ENCODE results near the gene BABAM2.

BABAM2 gene

GRCh38 chr2:28338046-28338817, 447.7 kb downstream of the BABAM2 start:
- no peak for DNase-seq

DNA sequence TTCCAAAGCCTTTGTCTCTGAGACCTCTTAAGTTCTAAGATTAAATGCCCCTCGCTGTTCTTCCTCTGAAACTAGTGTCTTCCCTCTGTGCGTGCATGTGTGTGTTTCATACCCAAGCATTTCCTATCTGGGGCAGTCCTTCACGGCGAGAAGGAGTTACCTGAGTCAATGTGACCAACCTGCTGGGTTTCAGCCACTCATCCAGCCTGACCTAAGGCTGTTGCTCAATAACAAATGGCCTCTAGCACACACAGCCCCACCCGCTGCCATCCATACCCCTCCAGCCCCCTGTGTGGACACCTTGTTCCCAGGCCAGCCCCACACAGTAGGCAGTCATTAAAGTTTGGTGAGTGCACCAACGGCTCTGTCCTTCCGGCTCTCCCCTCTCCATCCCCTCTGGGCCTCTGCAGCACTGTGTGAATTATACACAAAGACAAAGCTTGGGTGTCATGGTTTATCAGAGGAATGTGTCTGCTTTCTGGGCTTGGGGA, 448.3 kb downstream of the BABAM2 start:
- DNase-seq = no peak

- DNase-seq = no peak
Observed at GRCh38 chr2:28339516-28340175, 449.1 kb downstream of the BABAM2 start.

- no peak for DNase-seq
Observed at GRCh38 chr2:28340312-28341202, 450.0 kb downstream of the BABAM2 start.

- no peak for DNase-seq
Observed at GRCh38 chr2:28341208-28341891, 450.8 kb downstream of the BABAM2 start.

- DNase-seq = no peak
Observed at GRCh38 chr2:28342081-28342967, 451.8 kb downstream of the BABAM2 start.

- no peak for DNase-seq
Observed at GRCh38 chr2:28343184-28343942, 452.8 kb downstream of the BABAM2 start.

DNA sequence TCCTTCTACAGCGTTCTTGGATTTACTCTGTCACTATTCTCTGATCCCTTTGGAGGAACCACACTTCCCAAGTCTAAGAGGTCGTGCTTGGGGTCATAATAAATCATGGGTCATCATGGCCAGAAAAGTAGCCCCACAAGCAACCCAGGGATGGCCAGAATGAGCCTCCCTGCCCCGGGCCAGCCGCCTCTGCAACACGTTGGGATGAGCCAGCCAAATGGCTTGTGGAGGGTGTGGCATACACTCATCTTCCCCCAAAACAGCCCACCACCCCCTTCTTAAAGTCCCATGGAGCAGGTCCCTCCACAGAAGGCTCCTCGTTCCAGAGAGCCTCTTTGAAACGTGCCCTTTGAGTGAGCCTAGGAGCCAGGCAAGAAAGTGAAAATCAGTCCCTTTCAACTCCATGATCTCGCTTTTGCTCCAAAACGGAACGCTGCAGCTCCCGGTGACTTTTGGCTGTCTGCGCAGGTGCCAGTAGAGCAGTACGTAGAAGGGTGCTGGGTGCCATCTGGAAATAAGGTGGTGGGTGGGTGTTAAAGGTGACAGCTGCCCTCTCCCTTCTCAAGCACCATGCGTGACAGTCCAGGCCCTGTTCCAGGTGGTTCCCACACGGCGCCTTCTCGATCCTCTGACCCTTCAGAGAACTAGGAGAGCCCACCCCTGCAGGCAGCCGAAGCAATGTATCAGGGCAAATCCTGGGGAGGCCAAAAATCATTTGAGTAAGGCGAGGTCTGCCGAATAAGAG, 453.6 kb downstream of the BABAM2 start:
- DNase-seq = no peak

DNA sequence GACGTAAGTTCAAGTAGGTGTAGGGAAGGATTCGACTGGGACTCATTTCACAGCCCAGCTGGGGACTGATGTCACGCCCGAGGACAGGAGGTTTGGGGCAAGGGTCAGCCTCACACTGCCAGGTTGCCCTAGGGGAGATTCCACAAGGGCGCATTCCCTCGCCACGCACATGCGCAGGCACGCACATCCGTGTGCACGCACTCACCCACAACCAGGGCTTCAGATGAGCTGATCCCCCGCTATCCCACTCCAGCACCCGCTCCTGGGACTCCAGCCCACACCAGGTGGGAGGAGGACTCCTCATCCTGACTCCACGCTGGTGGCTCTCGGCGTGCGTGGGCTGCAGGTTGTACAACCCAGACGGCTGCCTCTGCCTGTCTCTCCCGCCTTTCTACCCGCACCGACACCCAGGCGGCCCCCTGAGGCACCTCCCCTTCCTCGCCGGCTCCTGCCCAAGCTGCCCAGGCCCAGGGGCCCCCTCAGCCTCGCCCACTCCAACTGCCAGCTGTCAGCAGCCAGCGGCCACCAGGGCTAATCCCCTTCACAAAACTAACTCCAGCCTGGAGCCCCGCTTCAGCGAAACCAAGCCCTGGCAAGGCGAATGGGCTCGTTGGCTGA, 454.3 kb downstream of the BABAM2 start:
- no peak for DNase-seq

- peak; percentile 22 for DNase-seq
Observed at GRCh38 chr2:28345619-28346018, 455.1 kb downstream of the BABAM2 start.

DNA sequence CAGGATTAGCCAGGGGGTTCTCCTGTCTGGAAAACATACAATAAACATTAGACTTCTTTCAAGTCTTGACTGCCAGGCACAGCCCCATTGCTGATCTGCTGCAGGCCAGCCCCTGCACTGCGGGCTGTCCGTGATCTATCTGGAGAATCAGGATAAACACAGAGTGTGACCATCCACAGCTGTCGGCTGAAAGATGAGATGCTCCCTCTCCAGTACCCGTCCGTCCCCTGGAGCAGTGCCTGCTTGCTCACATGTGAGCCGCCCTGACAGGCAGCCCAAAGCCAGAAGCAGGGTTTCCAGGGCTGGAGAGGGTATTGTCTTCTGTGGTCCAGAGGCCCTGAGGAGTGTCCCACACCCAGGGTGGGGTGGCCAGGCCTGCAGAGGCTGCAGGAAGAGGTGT, 456.1 kb downstream of the BABAM2 start:
- DNase-seq = no peak

- DNase-seq = no peak
Observed at GRCh38 chr2:28347193-28347592, 456.7 kb downstream of the BABAM2 start.

- no peak for DNase-seq
Observed at GRCh38 chr2:28347596-28347995, 457.1 kb downstream of the BABAM2 start.

GRCh38 chr2:28348149-28348567, 457.6 kb downstream of the BABAM2 start:
- DNase-seq = no peak

DNA sequence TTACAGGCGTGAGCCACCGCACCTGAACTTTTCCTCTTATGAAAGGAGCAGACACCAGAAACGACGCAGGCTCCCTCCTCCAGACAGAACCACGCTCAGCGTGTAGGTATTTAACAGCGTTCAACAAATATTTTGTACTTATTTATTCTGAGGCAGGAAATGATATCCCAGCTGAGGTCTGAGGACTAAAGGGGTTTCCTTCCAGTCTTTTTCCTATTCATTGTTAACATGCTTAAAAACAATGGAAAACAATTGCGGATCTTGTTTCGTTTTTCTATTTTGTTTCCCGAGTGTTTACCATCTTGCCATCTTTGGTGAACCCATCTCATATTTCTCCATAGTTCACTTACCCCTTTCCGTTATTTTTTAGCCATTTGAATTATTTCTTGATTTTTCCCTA, 458.4 kb downstream of the BABAM2 start:
- DNase-seq = no peak

DNA sequence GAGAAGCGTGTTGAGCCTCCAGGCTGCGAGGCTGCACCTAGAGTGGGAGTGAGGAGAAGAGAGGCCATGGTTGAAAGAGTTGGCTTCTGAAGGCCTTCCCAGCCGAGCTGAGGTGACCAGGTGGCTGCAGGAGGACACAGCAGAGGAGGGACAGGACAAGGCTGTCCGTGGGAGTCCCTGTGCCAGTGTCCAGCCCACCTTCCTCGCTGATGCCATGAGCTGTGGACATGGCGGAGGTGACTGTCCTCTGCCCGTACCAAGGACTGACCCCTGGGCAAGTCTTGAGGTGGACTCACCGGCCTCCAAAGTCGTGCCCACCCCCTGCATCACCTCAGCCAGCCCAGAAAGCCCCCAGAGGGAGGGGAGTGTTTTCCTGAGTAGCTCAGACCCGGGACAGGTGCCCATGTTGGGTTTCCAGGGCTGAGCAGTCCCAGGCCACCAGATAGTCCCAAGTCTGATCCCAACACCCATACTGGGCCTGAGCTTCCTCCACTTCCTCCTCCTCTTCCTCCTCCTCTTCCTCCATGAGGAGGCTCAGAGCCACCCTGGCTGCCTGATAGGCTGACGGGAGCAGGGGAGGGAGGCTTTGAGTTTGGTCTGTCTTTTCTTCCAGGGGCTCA, 459.1 kb downstream of the BABAM2 start:
- DNase-seq = no peak

GRCh38 chr2:28350196-28350595, 459.7 kb downstream of the BABAM2 start:
- DNase-seq = no peak

GRCh38 chr2:28350791-28351285, 460.3 kb downstream of the BABAM2 start:
- no peak for DNase-seq

DNA sequence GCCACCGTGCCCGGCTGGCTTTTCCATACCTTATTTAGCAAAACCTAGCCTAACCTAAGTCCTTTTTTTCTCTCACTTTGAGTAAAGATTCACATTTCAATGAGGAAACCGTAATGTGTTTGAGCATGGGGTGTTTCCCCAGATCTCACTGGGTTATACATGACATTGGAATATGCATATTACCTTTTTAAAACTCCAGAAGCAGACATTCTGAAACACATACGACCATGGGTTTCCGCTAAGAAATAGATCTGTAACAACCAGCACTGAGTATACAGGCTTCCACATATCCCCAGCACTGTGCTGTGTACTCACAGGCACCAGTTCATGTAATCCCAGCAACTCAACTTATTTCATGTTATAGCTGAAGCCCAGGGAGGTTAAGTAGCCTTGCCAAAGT, 461.1 kb downstream of the BABAM2 start:
- DNase-seq = no peak

Measured in DMS79 treated with DMSO at 0.1 percent for 48 hours (cell line).